PC-3 (cell line): Measurements from ENCODE around the gene CEP128. TPM values are rescaled to one million over a fixed set of nuclear protein-coding genes. Genes with fewer than 3 reads are reported as not detected.
"Not testable (repeated sequence)": the region's sequence is repeated elsewhere in the genome, so short reads cannot be mapped to it uniquely, and the experiment has no call there.

Experiments
- ATAC-seq: fragments of 200-7000 bp; cut with Tn5 transposase; 2 replicates; pipeline ENCODE4 v1.9.1; 2020; ENCODE audit warnings: mild to moderate bottlenecking, moderate library complexity
- BruUV-seq: library from RNA; stranded (reverse); fragments of 400-500 nt; replicated peaks from 2 replicates; lab custom pipeline; 2021; lab: Mats Ljungman, UMichigan
- CTCF ChIA-PET: fragments of 300-600 bp; sonication (Branson Sonifier 250); formaldehyde crosslinking; loops from one replicate; lab custom pipeline; 2022; ENCODE audit warnings: antibody characterized with exemption; lab: Charles Lee
- POLR2A ChIA-PET: fragments of 300-600 bp; sonication (Branson Sonifier 250); formaldehyde crosslinking; loops from one replicate; lab custom pipeline; 2022; ENCODE audit warnings: antibody characterized with exemption; ENCODE audit not compliant: unreplicated experiment; lab: Charles Lee
- DNase-seq: peaks from one replicate; pipeline ENCODE4 v3.0.0-alpha.2; 2015
- H2AFZ ChIP-seq: fragments of 300-600 bp; sonication (generic); 2 replicates; pipeline ENCODE4 v1.6.0; 2016; ENCODE audit warnings: antibody characterized with exemption, low read length
- H3F3A ChIP-seq: fragments of 300-600 bp; sonication (generic); one replicate; pipeline ENCODE4 v1.6.0; 2017; ENCODE audit warnings: antibody characterized with exemption, low read length, control low read depth, mild to moderate bottlenecking; ENCODE audit not compliant: unreplicated experiment
- H3K27ac ChIP-seq: fragments of 300-600 bp; sonication (generic); 2 replicates; pipeline ENCODE4 v1.5.1; 2016; ENCODE audit warnings: mild to moderate bottlenecking, low read length
- H3K27me3 ChIP-seq: fragments of 300-600 bp; sonication (generic); 2 replicates; pipeline ENCODE4 v1.6.1; 2016; ENCODE audit warnings: low read length, mixed read lengths
- H3K36me3 ChIP-seq: fragments of 300-600 bp; sonication (generic); 2 replicates; pipeline ENCODE4 v1.6.1; 2016; ENCODE audit warnings: low read depth, mixed run types, low read length, mixed read lengths
- H3K4me1 ChIP-seq: fragments of 300-600 bp; sonication (generic); 2 replicates; pipeline ENCODE4 v1.5.1; 2016; ENCODE audit warnings: low read length; ENCODE audit not compliant: insufficient read depth
- H3K4me2 ChIP-seq: fragments of 300-600 bp; sonication (generic); 2 replicates; pipeline ENCODE4 v1.6.0; 2016; ENCODE audit warnings: low read length
- H3K4me3 ChIP-seq: fragments of 300-600 bp; sonication (generic); 2 replicates; pipeline ENCODE4 v1.5.1; 2016; ENCODE audit warnings: mild to moderate bottlenecking, low read length, mixed read lengths
- H3K79me2 ChIP-seq: fragments of 300-600 bp; sonication (generic); 2 replicates; pipeline ENCODE4 v1.6.1; 2017; ENCODE audit warnings: low read length, mixed read lengths
- H3K9ac ChIP-seq: fragments of 300-600 bp; sonication (generic); 2 replicates; pipeline ENCODE4 v1.6.0; 2016; ENCODE audit warnings: mild to moderate bottlenecking, low read length
- H3K9me2 ChIP-seq: fragments of 300-600 bp; sonication (generic); replicated peaks from 2 replicates; pipeline ENCODE4 v1.6.1; 2016; ENCODE audit warnings: mixed run types, low read length, mixed read lengths
- H3K9me3 ChIP-seq: fragments of 300-600 bp; sonication (generic); 2 replicates; pipeline ENCODE4 v1.6.1; 2016; ENCODE audit warnings: low read length, mixed read lengths
- H4K20me1 ChIP-seq: fragments of 300-600 bp; sonication (generic); 2 replicates; pipeline ENCODE4 v1.6.1; 2016; ENCODE audit warnings: low read length, mixed read lengths
- CTCF ChIP-seq: fragments of 300-600 bp; sonication (generic); conservative IDR thresholded peaks from 2 replicates; pipeline ENCODE4 v1.5.1; 2017; ENCODE audit warnings: antibody characterized with exemption, low read depth, mild to moderate bottlenecking, low read length
- EZH2 ChIP-seq: fragments of 300-600 bp; sonication (generic); IDR thresholded peaks from one replicate; pipeline ENCODE4 v1.6.1; 2017; ENCODE audit warnings: antibody characterized with exemption, mild to moderate bottlenecking, low read length; ENCODE audit not compliant: unreplicated experiment
- EZH2phosphoT487 ChIP-seq: fragments of 300-600 bp; sonication (generic); IDR thresholded peaks from 2 replicates; pipeline ENCODE4 v1.6.1; 2018; ENCODE audit warnings: mild to moderate bottlenecking, antibody characterized with exemption, low read length, borderline replicate concordance
- intact Hi-C: fragments of 100-400 bp; cut with micrococcal nuclease; formaldehyde crosslinking; loops from 2 replicates; pipeline ENCODE4 v1.9.0; 2023
- total RNA-seq: library from RNA; depleted of rRNA; stranded (reverse); fragments of >200 nt; gene quantifications from 2 replicates; pipeline ENCODE4 v1.2.3, GENCODE V29; 2014

CEP128 gene
- total RNA-seq, 1 experiment from 2014 or later: 11.6 TPM

- TF ChIP-seq CTCF (no peak), EZH2 (no peak), EZH2phosphoT487 (no peak)
- no peaks in the 10 kb centered on the region for H3K27me3 ChIP-seq
- H4K20me1 ChIP-seq: 0 out of 2 replicates have a peak, but pooled peaks cover 5% of the 10 kb centered on the region
- H3K4me3 ChIP-seq: no peak overlapping the region
- ChIA-PET POLR2A (no interaction called here), CTCF (no interaction called here)
- no peak overlapping the region for H3K27ac ChIP-seq
- intact Hi-C loops: no loop called here
- H3K36me3 ChIP-seq: peaks cover 3% of the 10 kb centered on the region
- H3K9ac ChIP-seq: no peak overlapping the region
- no peak for ATAC-seq
- H3K4me2 ChIP-seq: no peak overlapping the region
- no peaks in the 10 kb centered on the region for H3K9me2 ChIP-seq
- H2AFZ ChIP-seq: no peak overlapping the region
- DNase-seq: no peak
- BruUV-seq: no TSS peak
- H3K4me1 ChIP-seq: no peaks in the 10 kb centered on the region
- H3K79me2 ChIP-seq: no peaks in the 10 kb centered on the region
- H3F3A ChIP-seq: no peaks in the 10 kb centered on the region
- H3K9me3 ChIP-seq: no peaks in the 10 kb centered on the region
Measured at GRCh38 chr14:80919622-80920021, 21.9 kb downstream of the CEP128 start.

GRCh38 chr14:80912013-80912412 is 29.5 kb downstream of the CEP128 start:
- H3K4me2 ChIP-seq, H3K4me1 ChIP-seq, H3K9me3 ChIP-seq, H3F3A ChIP-seq, H3K9me2 ChIP-seq, ATAC-seq, CTCF ChIA-PET, H3K4me3 ChIP-seq, BruUV-seq, H2AFZ ChIP-seq, H3K27me3 ChIP-seq, H3K79me2 ChIP-seq, H3K9ac ChIP-seq, H4K20me1 ChIP-seq, DNase-seq, intact Hi-C loops, H3K27ac ChIP-seq: not testable (repeated sequence)
- POLR2A ChIA-PET: interaction anchor here (0.6 kb wide), 1 partner anchor 20 kb away, joined by 7 read pairs; no protein-coding TSS in a partner anchor
- H3K36me3 ChIP-seq: peaks cover 11% of the 10 kb centered on the region

- no peaks in the 10 kb centered on the region for H3K27me3 ChIP-seq
- no peaks in the 10 kb centered on the region for H3K4me1 ChIP-seq
- CTCF ChIA-PET: no interaction called here
- H3F3A ChIP-seq: no peaks in the 10 kb centered on the region
- H3K4me3 ChIP-seq: no peak overlapping the region
- TF ChIP-seq EZH2phosphoT487: no peak
- no peak for TF ChIP-seq CTCF
- no peak for TF ChIP-seq EZH2
- H3K36me3 ChIP-seq: peaks cover 4% of the 10 kb centered on the region; the same call in 1 of the 2 replicates
- no peak for ATAC-seq
- no peaks in the 10 kb centered on the region for H3K79me2 ChIP-seq
- H3K27ac ChIP-seq: no peak overlapping the region
- H4K20me1 ChIP-seq: no peaks in the 10 kb centered on the region
- H3K4me2 ChIP-seq: no peak overlapping the region
- H2AFZ ChIP-seq: no peak overlapping the region
- BruUV-seq: no TSS peak
- POLR2A ChIA-PET: no interaction called here
- H3K9me2 ChIP-seq: no peaks in the 10 kb centered on the region
- H3K9me3 ChIP-seq: no peaks in the 10 kb centered on the region
- H3K9ac ChIP-seq: no peak overlapping the region
- intact Hi-C loops: no loop called here
- no peak for DNase-seq
Measured at GRCh38 chr14:80906946-80907345, 34.6 kb downstream of the CEP128 start.
